Urothelium cell line (cell line): ENCODE results near the gene DDX17.

Source experiments
- DNase-seq: peaks from one replicate; pipeline ENCODE4 v3.0.0; 2011; ENCODE audit warnings: low spot score, mixed read lengths
- FAIRE-seq: peaks from 2 replicates; lab custom pipeline; 2011; peaks lifted over from hg19 to GRCh38; lab: Jason Lieb, UNC

The DDX17 gene

DNA sequence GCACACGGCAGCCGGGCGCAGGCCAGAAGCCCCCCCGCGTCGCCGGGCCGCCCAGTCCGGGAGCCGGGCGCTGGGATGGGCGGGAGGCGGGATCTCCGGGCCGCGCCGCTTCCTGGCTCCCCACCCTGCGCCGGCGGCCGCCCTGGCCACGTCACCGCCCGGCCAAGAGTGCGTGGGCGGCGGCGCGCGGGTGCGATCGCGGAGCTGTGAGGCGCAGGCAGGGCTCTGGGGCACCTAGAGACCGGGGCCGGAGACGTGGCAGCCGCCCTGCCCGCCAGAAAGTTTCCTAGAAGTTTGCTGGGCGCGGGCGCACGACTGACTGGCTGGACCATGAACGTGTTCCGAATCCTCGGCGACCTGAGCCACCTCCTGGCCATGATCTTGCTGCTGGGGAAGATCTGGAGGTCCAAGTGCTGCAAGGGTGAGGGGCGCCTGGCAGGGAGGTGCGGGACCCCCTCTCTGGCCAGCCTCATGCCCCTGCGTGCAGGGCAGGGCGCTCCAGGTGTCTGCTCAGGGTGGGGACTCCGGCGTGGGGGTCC is 38.1 kb downstream of the DDX17 start, which contains the start of gene KDELR3:
TSS of gene KDELR3 (plus strand) at position 193 of the 539 bp plus-strand sequence. CDS start at position 331, 138 bp downstream.
- peak; percentile 95 for DNase-seq
- peak; percentile 95 for FAIRE-seq

- DNase-seq (no peak), FAIRE-seq (no peak)
Observed at GRCh38 chr22:38467438-38467903, 38.6 kb downstream of the DDX17 start.

- FAIRE-seq (no peak), DNase-seq (no peak)
Observed at GRCh38 chr22:38465673-38466490, 40.2 kb downstream of the DDX17 start.

DNA sequence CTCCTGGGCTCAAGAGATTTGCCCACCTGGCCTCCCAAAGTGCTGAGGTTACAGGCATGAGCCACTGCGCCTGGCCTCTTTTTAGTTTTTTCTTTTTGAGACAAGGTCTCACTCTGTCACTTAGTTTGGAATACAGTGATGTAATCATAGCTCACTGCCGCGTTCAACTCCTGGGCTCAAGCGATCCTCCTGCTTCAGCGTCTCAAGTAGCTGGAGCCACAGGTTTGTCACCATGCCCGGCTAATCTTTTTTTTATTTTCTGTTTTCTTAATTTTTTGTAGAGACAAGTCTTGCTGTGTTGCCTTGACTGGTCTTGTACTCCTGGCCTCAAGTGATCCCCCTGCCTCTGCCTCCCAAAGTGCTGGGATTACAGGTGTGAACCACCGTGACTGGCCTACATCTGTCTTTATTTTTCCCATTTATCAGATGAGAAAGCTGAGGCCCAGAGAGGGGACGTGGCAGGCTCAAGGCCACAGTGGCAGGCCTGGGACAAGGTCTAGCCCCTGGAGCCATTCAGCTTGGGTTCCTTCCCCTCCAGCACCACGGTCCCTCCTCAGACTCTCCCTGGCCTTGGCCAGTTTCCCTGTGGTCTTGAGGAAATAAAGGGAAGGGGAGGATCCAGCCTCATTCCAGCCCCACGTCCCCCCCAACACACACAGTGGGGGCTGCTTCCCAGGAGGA is 41.0 kb downstream of the DDX17 start:
- DNase-seq (no peak), FAIRE-seq (no peak)

- no peak for FAIRE-seq
Observed at GRCh38 chr22:38462960-38463784, 42.9 kb downstream of the DDX17 start.

GRCh38 chr22:38461414-38462081 is 44.6 kb downstream of the DDX17 start:
- peak; percentile 93 for DNase-seq
- FAIRE-seq, result no peak

More at GRCh38 chr22:38462960-38463784, 42.9 kb downstream of the DDX17 start:
- DNase-seq, result no peak

DNA sequence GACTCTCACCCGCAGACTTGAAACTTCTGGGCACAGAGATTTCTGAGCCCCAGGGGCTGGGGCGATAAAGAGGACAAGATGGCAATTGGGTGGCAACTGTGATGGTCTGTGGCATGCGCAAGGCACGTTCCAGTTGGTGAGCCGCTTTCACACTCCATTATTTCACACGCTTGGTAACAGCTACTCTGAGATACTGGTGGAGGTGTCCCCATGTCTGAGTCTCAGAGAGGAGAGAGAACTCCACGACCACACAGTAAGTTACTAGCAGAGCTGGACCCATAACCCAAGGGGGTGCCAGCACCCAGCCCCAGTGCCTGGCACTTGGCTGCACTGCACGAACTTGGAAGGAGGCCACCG is 45.1 kb downstream of the DDX17 start:
- DNase-seq (no peak), FAIRE-seq (no peak)

GRCh38 chr22:38460426-38460840 is 45.7 kb downstream of the DDX17 start:
- no peak for DNase-seq
- FAIRE-seq, result peak; percentile 96

GRCh38 chr22:38456841-38457699 is 49.0 kb downstream of the DDX17 start:
- FAIRE-seq (peak; percentile 53), DNase-seq (no peak)

GRCh38 chr22:38456272-38456835 is 49.8 kb downstream of the DDX17 start:
- FAIRE-seq (no peak), DNase-seq (no peak)

- DNase-seq, result peak; percentile 81
- no peak for FAIRE-seq
Observed at GRCh38 chr22:38455530-38456271, 50.4 kb downstream of the DDX17 start.

GRCh38 chr22:38455076-38455529 is 51.0 kb downstream of the DDX17 start, which contains the start of gene KCNJ4:
Gene KCNJ4 (minus strand): TSS chr22:38455199. CDS start chr22:38428132, 27,067 bp downstream.
- no peak for FAIRE-seq

DNA sequence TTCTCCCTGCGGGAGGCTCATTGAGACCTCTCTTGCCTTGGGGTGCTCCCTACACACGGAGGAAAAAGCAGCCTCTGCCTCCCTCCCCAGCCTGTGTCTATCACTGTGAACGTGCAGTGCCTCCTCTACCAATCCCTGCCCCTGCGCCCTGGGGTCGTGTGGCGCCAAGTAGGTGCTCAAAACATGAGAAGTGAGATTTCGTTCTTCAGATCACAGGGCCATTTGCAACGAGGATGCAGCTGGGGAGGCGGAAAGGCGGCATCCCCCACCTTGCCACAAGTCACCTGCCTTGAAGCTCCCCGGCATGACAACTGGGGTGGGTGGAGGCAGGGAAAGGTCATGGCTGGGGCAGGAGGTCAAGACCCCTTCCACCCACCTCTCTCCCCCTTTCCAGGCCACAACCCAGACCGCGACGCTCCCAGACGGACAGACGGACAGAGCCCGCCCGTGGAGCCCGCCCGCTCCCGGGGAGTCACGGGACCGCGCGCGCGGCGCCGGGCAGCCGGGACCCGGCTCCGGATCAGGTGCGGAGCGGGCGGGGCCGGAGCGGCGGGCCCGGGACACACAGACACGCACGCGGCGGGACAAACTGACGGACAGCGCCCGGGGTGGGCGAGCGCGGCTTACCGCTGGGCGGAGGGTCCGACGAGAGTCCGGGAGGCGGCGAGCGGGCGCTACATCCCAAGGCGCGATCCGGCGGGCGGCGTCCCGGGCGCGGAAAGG is 51.6 kb downstream of the DDX17 start:
- FAIRE-seq (peak; percentile 13), DNase-seq (no peak)

More at GRCh38 chr22:38455076-38455529, 51.0 kb downstream of the DDX17 start, which contains the start of gene KCNJ4:
- no peak for DNase-seq

GRCh38 chr22:38453996-38454352 is 52.1 kb downstream of the DDX17 start:
- FAIRE-seq, result no peak
- DNase-seq, result no peak

DNA sequence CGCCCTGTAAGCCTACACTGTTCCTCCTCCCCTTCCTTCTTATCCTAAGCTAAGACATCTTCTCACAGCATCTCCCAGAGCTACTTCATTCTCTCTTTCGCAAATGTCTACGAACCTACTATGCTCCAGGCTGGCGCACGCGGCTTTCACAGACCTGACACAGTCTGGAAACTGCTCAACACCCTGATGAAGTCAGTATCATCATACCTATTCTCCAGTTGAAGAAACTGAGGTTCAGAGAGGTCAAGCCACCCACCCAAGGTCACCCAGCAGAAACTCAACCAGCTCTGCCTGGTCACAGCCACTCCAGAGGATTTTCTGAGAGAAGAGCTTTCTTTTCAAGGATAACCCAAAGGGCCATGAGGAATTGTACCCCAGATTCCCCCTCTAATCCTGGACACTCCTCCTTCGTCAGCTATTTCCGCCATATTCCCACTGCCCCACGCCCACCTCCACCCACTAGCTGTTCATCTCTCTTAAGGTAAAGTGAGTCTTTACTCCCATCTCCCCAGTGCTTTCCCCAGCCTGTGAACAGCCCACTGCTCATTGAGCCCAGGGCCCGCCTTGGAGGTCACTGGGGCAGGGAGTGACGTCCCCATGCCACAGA is 52.9 kb downstream of the DDX17 start:
- DNase-seq, result no peak
- peak; percentile 74 for FAIRE-seq

DNA sequence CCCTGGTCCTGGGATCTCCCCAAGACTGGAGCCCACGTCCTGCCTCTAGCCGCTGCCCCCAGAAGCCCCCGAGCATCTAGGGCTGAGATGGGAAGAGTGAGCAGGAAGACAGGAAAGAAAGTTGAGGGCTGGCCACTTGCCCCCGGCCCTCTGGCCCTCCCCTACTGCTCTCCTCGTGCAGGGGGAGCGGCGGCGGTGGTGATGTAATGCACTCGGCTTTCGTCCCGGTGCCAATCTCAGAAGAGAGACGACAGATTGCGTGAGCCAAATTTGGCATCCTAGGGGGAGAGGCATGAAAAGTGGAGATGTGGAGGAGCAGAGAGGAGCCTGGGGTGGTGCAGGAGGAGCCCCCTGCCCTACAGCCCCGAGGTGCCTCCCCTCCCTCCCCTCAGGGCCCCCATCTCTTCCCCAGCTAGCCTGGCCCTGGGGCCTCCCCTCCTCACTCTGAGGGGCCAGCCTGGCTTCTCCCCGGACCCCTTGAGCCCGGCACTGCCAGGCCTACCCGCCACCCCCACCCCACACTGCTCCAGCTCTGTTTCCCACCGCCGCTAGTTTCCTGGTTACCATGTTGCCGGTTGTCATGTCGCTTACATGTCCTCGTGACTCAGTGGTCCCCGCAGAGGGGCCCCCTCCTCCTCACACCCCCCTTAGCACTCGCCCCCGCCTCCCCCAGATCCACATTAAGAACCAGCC is 53.6 kb downstream of the DDX17 start:
- no peak for FAIRE-seq
- DNase-seq, result no peak
